ENCODE data around the gene EML5. TPM values are rescaled to one million over a fixed set of nuclear protein-coding genes. Genes with fewer than 3 reads are reported as not detected.

Gene EML5
- total and polyA plus RNA-seq, 2 of the 13 experiments (the other 11 are each of a cell fraction or from before 2014, with no cell fraction given) = 0.11 TPM; not detected in 1

DNA sequence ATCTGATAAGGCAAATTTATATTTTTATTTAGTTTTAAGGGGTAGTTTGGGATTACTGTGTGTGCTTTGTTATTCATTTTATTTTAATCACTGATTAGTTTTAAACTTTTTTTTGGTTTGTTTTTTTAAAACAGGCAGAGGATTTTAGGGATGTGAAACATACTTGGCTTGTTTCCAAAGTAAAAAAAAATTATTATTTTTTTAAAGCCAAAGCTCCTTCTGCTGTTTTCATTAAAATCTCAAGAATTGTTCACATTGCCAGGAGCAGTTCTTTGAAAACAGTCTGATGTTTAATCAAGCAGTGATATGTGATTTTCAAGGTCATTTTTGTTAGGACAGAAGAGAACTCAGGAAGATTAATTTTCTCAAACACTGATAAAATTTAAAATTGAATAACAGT is 42.9 kb upstream of the EML5 start (continued):
- TF ChIP-seq, protein P1, sequence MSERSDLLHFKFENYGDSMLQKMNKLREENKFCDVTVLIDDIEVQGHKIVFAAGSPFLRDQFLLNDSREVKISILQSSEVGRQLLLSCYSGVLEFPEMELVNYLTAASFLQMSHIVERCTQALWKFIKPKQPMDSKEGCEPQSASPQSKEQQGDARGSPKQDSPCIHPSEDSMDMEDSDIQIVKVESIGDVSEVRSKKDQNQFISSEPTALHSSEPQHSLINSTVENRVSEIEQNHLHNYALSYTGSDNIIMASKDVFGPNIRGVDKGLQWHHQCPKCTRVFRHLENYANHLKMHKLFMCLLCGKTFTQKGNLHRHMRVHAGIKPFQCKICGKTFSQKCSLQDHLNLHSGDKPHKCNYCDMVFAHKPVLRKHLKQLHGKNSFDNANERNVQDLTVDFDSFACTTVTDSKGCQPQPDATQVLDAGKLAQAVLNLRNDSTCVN (CRISPR knock-in tag; IDR thresholded peaks at IDR 0.05; ENCODE audit: borderline replicate concordance) = no peak
- TF ChIP-seq CCAR2 (optimal IDR thresholded peaks at IDR 0.05; ENCODE audit: low read depth, low read length) (no peak), ZNF891 (CRISPR knock-in tag; IDR thresholded peaks at IDR 0.05) (no peak)

DNA sequence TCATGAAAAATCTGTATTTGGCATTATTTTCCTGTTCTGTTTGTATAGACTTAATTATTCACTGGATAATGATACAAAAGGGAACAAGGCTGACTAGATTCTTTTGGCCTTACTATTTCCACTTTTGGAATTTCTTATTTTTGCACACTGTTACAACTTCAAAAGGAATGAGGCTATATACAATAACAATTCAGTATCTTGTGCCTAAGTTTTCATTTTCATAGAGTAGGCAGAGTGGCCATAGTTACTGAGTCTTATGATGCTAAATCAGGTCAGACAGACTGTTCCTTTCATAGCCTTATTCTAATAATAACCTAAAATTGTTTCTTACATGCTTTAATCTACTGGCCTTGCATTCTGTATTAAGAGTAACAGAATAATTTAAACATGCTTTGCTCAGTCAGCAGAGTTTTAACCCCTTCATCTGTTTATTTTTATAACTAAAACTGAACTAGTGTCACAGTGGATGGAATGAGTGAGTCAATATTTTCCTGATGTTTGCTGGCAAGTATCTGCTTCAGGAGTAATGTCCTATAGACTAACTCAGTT is 42.2 kb upstream of the EML5 start:
- POLR2A ChIA-PET = no interaction called here
- H3K9ac ChIP-seq (ENCODE audit: insufficient read depth, low read depth, low read length) = no peak overlapping the region
- CTCF ChIA-PET (ENCODE audit: low intra/inter-chr PET ratio, low total read pairs) = no interaction called here
- no peaks in the 10 kb centered on the region for H3K9me3 ChIP-seq (ENCODE audit: low read length)
- H3K4me3 ChIP-seq (replicated peaks in 1 of 3; ENCODE audit: insufficient read depth in 1 of 3, low read depth in 2 of 3, low read length in 3 of 3) = no peak overlapping the region
- peaks cover 0 to 1% of the 10 kb centered on the region in 2 experiments; a peak in 1 of 5 replicates for H3K36me3 ChIP-seq (replicated peaks in 1 of 2; ENCODE audit: control insufficient read depth in 1 of 2, insufficient read depth in 2 of 2, low read length in 2 of 2)
- DNase-seq (ENCODE audit: low spot score) (no peak), ATAC-seq (no peak), FAIRE-seq (no peak)
- H2AFZ ChIP-seq (ENCODE audit: low read length) = no peak overlapping the region
- H3K4me2 ChIP-seq (ENCODE audit: low read depth, low read length) = no peak overlapping the region
- H3K27me3 ChIP-seq (ENCODE audit: control insufficient read depth in 1 of 2, insufficient read depth in 2 of 2, low read length in 2 of 2) = no peaks in the 10 kb centered on the region
- intact Hi-C loops (cut with micrococcal nuclease; ENCODE audit: unreplicated experiment) (no loop called here), in situ Hi-C loops (cut with HindIII; ENCODE audit: extremely low pct_ligation_motif_present, low pct_unique_long_range_greater_than_20kb) (no loop called here)
- H3K79me2 ChIP-seq (ENCODE audit: insufficient read depth, low read length) = peaks cover 2% of the 10 kb centered on the region
- peaks cover under 1% of the 10 kb centered on the region; the same call in 1 of the 2 replicates for H3K4me1 ChIP-seq (ENCODE audit: insufficient read depth, low read length)
- no peaks in the 10 kb centered on the region for H4K20me1 ChIP-seq (ENCODE audit: insufficient read depth, low read length)
- no peak overlapping the region for H3K27ac ChIP-seq (ENCODE audit: extremely low read length, insufficient read depth, low read length)
- TF ChIP-seq ZNF652 (CRISPR knock-in tag; IDR thresholded peaks at IDR 0.05; ENCODE audit: borderline replicate concordance, low read depth) = peak; percentile 42; the same call in 1 of the 2 replicates
- no peak for TF ChIP-seq SOX6 (IDR thresholded peaks at IDR 0.05)
- no peak for TF ChIP-seq SOX6 (CRISPR knock-in tag; IDR thresholded peaks at IDR 0.05)
- no peak for TF ChIP-seq ZNF260 (CRISPR knock-in tag; IDR thresholded peaks at IDR 0.05; ENCODE audit: borderline replicate concordance, low read depth)
- no peak for TF ChIP-seq ZNF766 (CRISPR knock-in tag; IDR thresholded peaks at IDR 0.05; ENCODE audit: borderline replicate concordance)
- TF ChIP-seq, protein P2, sequence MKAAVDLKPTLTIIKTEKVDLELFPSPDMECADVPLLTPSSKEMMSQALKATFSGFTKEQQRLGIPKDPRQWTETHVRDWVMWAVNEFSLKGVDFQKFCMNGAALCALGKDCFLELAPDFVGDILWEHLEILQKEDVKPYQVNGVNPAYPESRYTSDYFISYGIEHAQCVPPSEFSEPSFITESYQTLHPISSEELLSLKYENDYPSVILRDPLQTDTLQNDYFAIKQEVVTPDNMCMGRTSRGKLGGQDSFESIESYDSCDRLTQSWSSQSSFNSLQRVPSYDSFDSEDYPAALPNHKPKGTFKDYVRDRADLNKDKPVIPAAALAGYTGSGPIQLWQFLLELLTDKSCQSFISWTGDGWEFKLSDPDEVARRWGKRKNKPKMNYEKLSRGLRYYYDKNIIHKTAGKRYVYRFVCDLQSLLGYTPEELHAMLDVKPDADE (CRISPR knock-in tag; IDR thresholded peaks at IDR 0.05) = no peak
- BruUV-seq (replicated peaks) = no TSS peak
